Stimulated activated CD8-positive, alpha-beta memory T cell treated with anti-CD3 and anti-CD28 coated beads, Interleukin-12 subunit alpha, Interleukin-12 subunit beta, amount 100 ng/mL, for 4 hours (primary cell): ENCODE measurements around the gene PRAMEF26.
"Not testable (repeated sequence)": the region's sequence is repeated elsewhere in the genome, so short reads cannot be mapped to it uniquely, and the experiment has no call there.

ENCODE experiments used
- DNase-seq: peaks from one replicate; pipeline ENCODE4 v3.0.0-alpha.2; 2020; ENCODE audit warnings: low read depth

The PRAMEF26 gene

DNA sequence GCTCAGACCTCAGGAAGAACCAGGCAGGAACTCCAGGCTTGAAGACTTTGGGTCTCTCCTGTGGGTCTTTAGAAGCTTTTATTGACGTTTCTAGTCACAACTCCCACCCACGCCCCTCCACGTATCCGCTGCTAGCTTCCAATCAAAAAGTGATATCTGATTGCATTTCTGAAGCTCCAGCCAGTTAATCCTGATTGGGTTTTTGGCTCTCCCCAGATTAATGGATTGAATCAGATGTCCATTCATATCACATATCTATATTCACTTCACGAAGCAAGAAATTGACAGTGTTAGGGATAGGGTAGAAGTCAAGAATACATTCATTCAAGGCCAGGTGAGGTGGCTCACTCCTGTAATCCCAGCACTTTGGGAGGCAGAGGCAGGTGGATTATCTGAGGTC lies at the start of gene PRAMEF26:
Gene PRAMEF26, minus strand, starts transcription at position 101 of the 400 bp plus-strand sequence. CDS start 2,914 bp downstream, outside the sequence.
- DNase-seq, result not testable (repeated sequence)

DNA sequence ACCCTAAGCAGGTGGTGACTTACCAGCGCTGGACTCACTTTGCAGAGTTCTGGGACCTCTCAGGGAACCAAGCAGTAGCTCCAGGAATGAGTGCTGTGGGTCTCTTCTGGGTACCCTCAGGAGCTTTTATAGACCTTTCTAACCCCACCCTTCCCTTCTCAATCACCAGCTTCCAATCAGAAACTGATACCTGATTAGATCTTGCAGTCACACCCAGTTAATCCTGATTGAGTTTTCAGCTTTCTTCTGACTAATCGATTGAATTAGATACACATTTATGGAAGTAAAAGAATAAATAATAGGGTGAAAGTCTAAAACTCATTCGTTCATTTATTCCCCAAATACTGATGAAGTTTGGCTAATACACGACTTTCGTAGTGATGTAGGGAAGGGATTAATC lies 45.5 kb upstream of the PRAMEF26 start, which contains the start of gene PRAMEF13:
Gene PRAMEF13, minus strand, starts transcription at position 101 of the 400 bp plus-strand sequence. CDS start 1,820 bp downstream, outside the sequence.
- not testable (repeated sequence) for DNase-seq

DNA sequence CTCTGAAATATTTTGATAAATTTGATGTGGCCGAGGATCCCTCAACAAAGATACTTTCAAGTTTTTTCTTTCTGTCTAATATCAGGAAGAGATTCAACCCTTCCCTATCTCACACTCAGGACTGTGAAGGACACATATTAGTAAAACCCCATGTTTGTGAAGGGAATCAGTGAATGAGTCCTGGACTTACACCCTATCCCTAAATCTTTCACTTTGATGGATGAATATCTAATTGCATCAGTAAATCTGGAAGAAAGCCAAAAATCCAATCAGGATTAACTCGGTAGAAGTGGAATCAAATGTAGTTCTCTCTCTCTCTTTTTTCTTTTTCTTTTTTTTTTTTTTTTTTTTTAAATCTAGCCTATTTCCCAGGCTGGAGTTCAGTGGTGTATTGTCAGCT lies 15.7 kb upstream of the PRAMEF26 start, which contains the start of gene PRAMEF9:
Gene PRAMEF9, plus strand, starts transcription at position 301 of the 400 bp plus-strand sequence. CDS start 3,433 bp downstream, outside the sequence.
- DNase-seq, result not testable (repeated sequence)

DNA sequence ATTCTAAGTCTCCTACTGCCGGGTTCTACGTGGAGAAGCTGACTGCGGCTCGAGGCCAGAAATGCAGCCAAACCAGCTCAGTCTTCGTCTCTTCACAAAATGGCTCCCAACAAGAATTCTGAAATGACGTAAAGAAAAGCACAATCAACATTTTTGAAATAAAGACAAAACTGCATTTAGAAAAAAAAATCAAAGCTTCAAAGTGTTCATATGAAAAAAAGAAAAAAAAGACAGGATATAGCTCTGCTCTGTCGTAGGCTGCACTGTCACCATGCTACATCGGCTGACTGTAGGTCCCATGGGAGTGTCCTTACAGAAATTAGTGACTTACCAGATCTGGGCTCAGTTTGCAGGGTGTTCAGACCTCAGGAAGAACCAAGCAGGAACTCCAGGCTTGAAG lies 9.7 kb upstream of the PRAMEF26 start, which contains the start of gene HNRNPCL4:
Gene HNRNPCL4, minus strand, starts transcription at position 101 of the 400 bp plus-strand sequence. CDS start 164 bp downstream, outside the sequence.
- DNase-seq, result not testable (repeated sequence)

DNA sequence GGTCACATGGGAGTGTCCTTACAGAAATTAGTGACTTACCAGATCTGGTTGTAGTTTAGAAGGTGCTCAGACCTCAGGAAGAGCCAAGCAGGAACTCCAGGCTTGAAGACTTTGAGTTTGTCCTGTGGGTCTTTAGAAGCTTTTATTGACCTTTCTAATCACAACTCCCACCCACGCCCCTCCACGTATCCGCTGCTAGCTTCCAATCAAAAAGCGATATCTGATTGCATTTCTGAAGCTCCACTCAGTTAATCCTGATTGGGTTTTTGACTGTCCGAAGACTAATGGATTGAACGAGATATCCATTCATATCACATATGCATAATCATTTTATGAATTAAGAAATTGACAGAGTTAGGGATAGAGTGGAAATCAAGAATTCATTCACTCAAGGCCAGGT lies 39.1 kb downstream of the PRAMEF26 start, which contains the start of gene HNRNPCL2:
Gene HNRNPCL2, minus strand, starts transcription at position 101 of the 400 bp plus-strand sequence. CDS start 454 bp downstream, outside the sequence.
- DNase-seq, result not testable (repeated sequence)
